SK-MEL-5 (cell line): ENCODE measurements around the gene KCNMB1. TPM values are rescaled to one million over a fixed set of nuclear protein-coding genes. Genes with fewer than 3 reads are reported as not detected.

Source experiments
- DNase-seq: peaks from one replicate; pipeline ENCODE4 v3.0.0-alpha.2; 2016; ENCODE audit warnings: low read depth, low spot score
- in situ Hi-C: cut with HindIII; loops from 2 replicates; pipeline ENCODE4 v1.10.0; 2016; ENCODE audit warnings: low sequenced_read_pairs, high pct_unique_total_duplicates, low pct_unique_long_range_greater_than_20kb
- total RNA-seq: library from RNA; depleted of rRNA; stranded (reverse); fragments of >200 nt; shearing (Covaris generic); gene quantifications from 2 replicates; pipeline ENCODE4 v1.2.3, GENCODE V29; 2014; rRNA removed

Gene KCNMB1
- total RNA-seq, 1 experiment from 2014 or later: not detected

- in situ Hi-C loops: no loop called here
- no peak for DNase-seq
These were observed 53.1 kb downstream of the KCNMB1 start for GRCh38 chr5:170336065-170336464.

GRCh38 chr5:170334626-170335025 is 54.5 kb downstream of the KCNMB1 start:
- in situ Hi-C loops: no loop called here

GRCh38 chr5:170333161-170333910 is 55.8 kb downstream of the KCNMB1 start:
- in situ Hi-C loops: no loop called here
- peak; percentile 75 for DNase-seq

More at GRCh38 chr5:170334626-170335025, 54.5 kb downstream of the KCNMB1 start:
- DNase-seq: no peak

GRCh38 chr5:170332058-170332457 is 57.1 kb downstream of the KCNMB1 start:
- DNase-seq: no peak
- in situ Hi-C loops: no loop called here

- in situ Hi-C loops: no loop called here
- DNase-seq: no peak
These were observed 58.6 kb downstream of the KCNMB1 start for GRCh38 chr5:170330568-170331054.

GRCh38 chr5:170329524-170329923 is 59.6 kb downstream of the KCNMB1 start:
- in situ Hi-C loops: no loop called here
- no peak for DNase-seq

- in situ Hi-C loops: no loop called here
These were observed 61.3 kb downstream of the KCNMB1 start for GRCh38 chr5:170327829-170328228.

GRCh38 chr5:170327168-170327567 is 62.0 kb downstream of the KCNMB1 start:
- in situ Hi-C loops: no loop called here
- no peak for DNase-seq

More at GRCh38 chr5:170327829-170328228, 61.3 kb downstream of the KCNMB1 start:
- no peak for DNase-seq

Other genes with a start within 250 kb of the KCNMB1 start
- gene C5orf58, start 156.4 kb downstream of the KCNMB1 start, total RNA-seq: not detected in 2 replicates
- gene LCP2, start 91.6 kb downstream of the KCNMB1 start, total RNA-seq: 0.26 and 0.51 TPM in 2 replicates
- not detected in 2 replicates for gene KCNIP1, start 114.7 kb upstream of the KCNMB1 start, total RNA-seq